GM12878 (cell line): Measurements from ENCODE around the gene PAPLN. TPM values are rescaled to one million over a fixed set of nuclear protein-coding genes. Genes with fewer than 3 reads are reported as not detected.

Experiments
- ATAC-seq: fragments of 200-7000 bp; cut with Tn5 transposase; 3 replicates; pipeline ENCODE4 v1.9.1; 2020; ENCODE audit warnings: mild to moderate bottlenecking, moderate library complexity
- Bru-seq: library from RNA; stranded (reverse); fragments of 400-500 nt; gene quantifications from one replicate; lab custom pipeline; 2021; lab: Mats Ljungman, UMichigan
- BruChase-seq, 2 experiments: library from RNA; stranded (reverse); fragments of 400-500 nt; gene quantifications; one replicate each; lab custom pipeline; 2021; lab: Mats Ljungman, UMichigan
- BruUV-seq: library from RNA; stranded (reverse); fragments of 400-500 nt; replicated peaks from 2 replicates; lab custom pipeline; 2021; lab: Mats Ljungman, UMichigan
- CTCF ChIA-PET: fragments of 300-600 bp; sonication (Branson Sonifier 250); formaldehyde crosslinking; extraction: SDS; loops from one replicate; lab custom pipeline; 2021; ENCODE audit warnings: inconsistent platforms; lab: Yijun Ruan, JAX
- POLR2A ChIA-PET: fragments of 350-600 bp; formaldehyde crosslinking; extraction: SDS; loops from one replicate; lab custom pipeline; 2021; ENCODE audit warnings: inconsistent platforms; lab: Charles Lee
- RAD21 ChIA-PET: fragments of 300-600 bp; sonication (Branson Sonifier 250); formaldehyde crosslinking; loops from one replicate; lab custom pipeline; 2023; ENCODE audit warnings: antibody characterized with exemption; ENCODE audit not compliant: unreplicated experiment; lab: Charles Lee
- SMC1A ChIA-PET: fragments of 300-600 bp; sonication (Branson Sonifier 250); formaldehyde crosslinking; loops from one replicate; lab custom pipeline; 2023; ENCODE audit not compliant: unreplicated experiment, uncharacterized antibody; lab: Charles Lee
- DNase-seq: peaks from one replicate; pipeline ENCODE4 v3.0.0-alpha.2; 2011; ENCODE audit warnings: low read depth, low spot score
- FAIRE-seq: peaks from 3 replicates; lab custom pipeline; 2011; peaks lifted over from hg19 to GRCh38; lab: Jason Lieb, UNC
- H2AFZ ChIP-seq: 2 replicates; pipeline ENCODE4 v1.6.0; 2011; ENCODE audit warnings: low read depth, low read length, control low read depth; ENCODE audit not compliant: control insufficient read depth
- H3K27ac ChIP-seq: 2 replicates; pipeline ENCODE4 v1.5.1; 2011; ENCODE audit warnings: control low read depth; ENCODE audit not compliant: control insufficient read depth, insufficient read depth
- H3K27me3 ChIP-seq, 2 experiments: replicated peaks in 1 of 2; 2 replicates each; pipeline versions ENCODE4 v1.6.0 to v1.6.1; 2011; ENCODE audit warnings: low read length in 1 of 2; ENCODE audit not compliant: control insufficient read depth in 2 of 2, insufficient read depth in 2 of 2
- H3K36me3 ChIP-seq, 2 experiments: 2 replicates each; pipeline ENCODE4 v1.5.1; 2011; ENCODE audit warnings: low read length in 1 of 2; ENCODE audit not compliant: control insufficient read depth in 2 of 2, insufficient read depth in 2 of 2
- H3K4me1 ChIP-seq: 2 replicates; pipeline ENCODE4 v1.6.1; 2011; ENCODE audit warnings: mild to moderate bottlenecking, low read length, moderate library complexity, mixed read lengths; ENCODE audit not compliant: control insufficient read depth, insufficient read depth
- H3K4me2 ChIP-seq: 2 replicates; pipeline ENCODE4 v1.6.0; 2011; ENCODE audit warnings: control low read depth; ENCODE audit not compliant: control insufficient read depth, insufficient read depth
- H3K4me3 ChIP-seq: fragments of 200-600 bp; sonication (generic); 2 replicates; pipeline ENCODE4 v1.5.1; 2016
- H3K79me2 ChIP-seq: 2 replicates; pipeline ENCODE4 v1.6.0; 2011; ENCODE audit warnings: low read length; ENCODE audit not compliant: control insufficient read depth, insufficient read depth
- H3K9ac ChIP-seq: 2 replicates; pipeline ENCODE4 v1.8.0; 2011; ENCODE audit warnings: low read length, control low read depth, mixed read lengths; ENCODE audit not compliant: control insufficient read depth, insufficient read depth
- H3K9me3 ChIP-seq: replicated peaks from 3 replicates; pipeline ENCODE4 v1.5.1; 2011; ENCODE audit warnings: mild to moderate bottlenecking, low read length; ENCODE audit not compliant: control insufficient read depth, insufficient read depth
- H4K20me1 ChIP-seq: 2 replicates; pipeline ENCODE4 v1.6.0; 2011; ENCODE audit not compliant: control insufficient read depth, insufficient read depth
- FOXK2 ChIP-seq: fragments of 450-650 bp; IDR thresholded peaks from 2 replicates; pipeline ENCODE4 v1.6.1; 2017; ENCODE audit warnings: mild to moderate bottlenecking, moderate library complexity
- IKZF1 ChIP-seq: fragments of 450-650 bp; conservative IDR thresholded peaks from 2 replicates; pipeline ENCODE4 v1.6.1; 2017; ENCODE audit warnings: antibody characterized with exemption, mild to moderate bottlenecking
- MEF2B ChIP-seq: fragments of 450-650 bp; IDR thresholded peaks from 2 replicates; pipeline ENCODE4 v1.6.1; 2018; ENCODE audit warnings: mild to moderate bottlenecking, moderate library complexity; ENCODE audit not compliant: partially characterized antibody, poor library complexity, severe bottlenecking
- RCOR1 ChIP-seq: conservative IDR thresholded peaks from 2 replicates; pipeline ENCODE4 v1.6.1; 2012; ENCODE audit warnings: low read depth, low read length, improper control_type of control experiment
- SUZ12 ChIP-seq: fragments of 200-600 bp; sonication (generic); IDR thresholded peaks from one replicate; pipeline ENCODE4 v1.6.1; 2018; ENCODE audit warnings: antibody characterized with exemption, mild to moderate bottlenecking; ENCODE audit not compliant: unreplicated experiment
- WGBS: methylation state at CpG from one replicate; pipeline ENCODE4 v1.1.6; 2016; ENCODE audit warnings: low lambda C conversion rate; ENCODE audit not compliant: insufficient replicate concordance, insufficient coverage; ENCODE audit errors: missing lambda C conversion rate; 5-methylcytosine and 5-hydroxymethylcytosine counted together
- in situ Hi-C: fragments of 300-500 bp; cut with MboI; formaldehyde crosslinking; loops from 9 replicates; pipeline ENCODE4 v1.14.3; 2018; ENCODE audit warnings: mixed read lengths
- intact Hi-C: fragments of 100-400 bp; cut with micrococcal nuclease; formaldehyde crosslinking; loops from one replicate; pipeline ENCODE4 v1.14.2; 2022; ENCODE audit not compliant: unreplicated experiment
- long read RNA-seq, 2 experiments: library from polyadenylated mRNA; unstranded; transcript quantifications; one replicate each; pipeline ENCODE4 v2.0.0, GENCODE V29; 2019 to 2020
- polyA minus RNA-seq, 3 experiments: library from RNA; depleted of rRNA, polyadenylated mRNA; stranded (reverse); fragments of >200 nt; gene quantifications; 2 replicates each; pipeline ENCODE4 v1.2.3, GENCODE V29; 2011
- polyA plus RNA-seq, 11 experiments: library from polyadenylated mRNA; depleted of rRNA in 4 of 11; unstranded in 6 of 11; stranded (reverse) in 5 of 11; fragments of >200 nt; fragmentation: Nextera tagmentation in 4 of 11; fragmentation: Illumina TruSeq in 1 of 11; extraction: Ambion mirVana in 4 of 11; extraction: Trizol in 1 of 11; gene quantifications; 1 replicate in 1 of 11; 2 replicates in 10 of 11; pipeline versions ENCODE4 v1.2.1 to v1.2.3, GENCODE V29; 2011 to 2016; ENCODE audit warnings: inconsistent platforms in 2 of 11, missing spikeins in 2 of 11, low read depth in 1 of 11
- total RNA-seq, 4 experiments: library from RNA; depleted of rRNA in 3 of 4; stranded (reverse); fragments of >200 nt in 3 of 4; fragmentation: Illumina TruSeq in 1 of 4; extraction: Trizol in 1 of 4; gene quantifications; 2 replicates each; pipeline versions ENCODE4 v1.2.1 to v1.2.3, GENCODE V29; 2013 to 2021

The PAPLN gene
- 83.0 and 91.1 TPM in 2 replicates for total RNA-seq (2013; cell fraction: nucleolus; rRNA removed)
- 9.9 and 10.7 TPM in 2 replicates for total RNA-seq (2014; rRNA removed)
- 6.4 and 7.1 TPM in 2 replicates for total RNA-seq (2014; rRNA removed; fragmentation: Illumina TruSeq; extraction: Trizol)
- total RNA-seq (2021), result 11.4 and 15.6 TPM in 2 replicates
- 6.3 TPM for polyA plus RNA-seq (2011; ENCODE audit: low read depth)
- polyA plus RNA-seq (2011; rRNA removed), result 18.9 and 23.5 TPM in 2 replicates
- polyA plus RNA-seq (2011; cell fraction: cytosol; rRNA removed), result 13.4 and 15.6 TPM in 2 replicates
- polyA plus RNA-seq (2011; cell fraction: nucleus; rRNA removed), result 121 and 135 TPM in 2 replicates
- polyA plus RNA-seq (2012), result 5.7 and 13.3 TPM in 2 replicates
- 7.7 and 11.8 TPM in 2 replicates for polyA plus RNA-seq (2014; fragmentation: Illumina TruSeq; extraction: Trizol)
- 1 to 10 TPM; 1.8 to 2.6 TPM for polyA plus RNA-seq (2014; fragmentation: Nextera tagmentation; extraction: Ambion mirVana)
- 15.7 and 19.8 TPM in 2 replicates for polyA plus RNA-seq (2014; rRNA removed)
- 1 to 10 TPM; 3.8 to 7.0 TPM for polyA plus RNA-seq (2016; fragmentation: Nextera tagmentation; extraction: Ambion mirVana)
- 9.6 and 21.2 TPM in 2 replicates for polyA minus RNA-seq (2011; rRNA and poly(A)+ RNA removed)
- 4.7 and 7.6 TPM in 2 replicates for polyA minus RNA-seq (2011; cell fraction: cytosol; rRNA and poly(A)+ RNA removed)
- 34.9 and 47.5 TPM in 2 replicates for polyA minus RNA-seq (2011; cell fraction: nucleus; rRNA and poly(A)+ RNA removed)
- Bru-seq, nascent RNA, result percentile 58 among the genes with signal in this experiment
- percentile 56 among the genes with signal in this experiment for BruChase-seq, experiment 1, labeled RNA remaining after a 6-hour chase
- BruChase-seq, experiment 2, labeled RNA remaining after a 2-hour chase, result percentile 56 among the genes with signal in this experiment
- long read RNA-seq, experiment 1, partial matches to known transcripts, result 1 of 1 reads
- long read RNA-seq, experiment 1, other reads (novel, unspliced or antisense), result 0 of 1 reads
- long read RNA-seq, experiment 2, partial matches to known transcripts, result 0 of 2 reads
- long read RNA-seq, experiment 2, other reads (novel, unspliced or antisense), result 1 of 2 reads

- Histone ChIP-seq H3K9me3 (no peaks in the 10 kb centered on the region; the same call in 2 of the 3 replicates), H2AFZ (no peak within 1 kb of the TSS; the same call in none of the 2 replicates), H3K27me3 (peaks cover 8 to 26% of the 10 kb centered on the region in 2 experiments)
- SMC1A ChIA-PET, result interaction anchor here (1.3 to 2.0 kb wide), 3 partner anchors 17 to 53 kb away, joined by 3 to 8 read pairs (median 3); no protein-coding TSS in a partner anchor
- RAD21 ChIA-PET, result interaction anchor here (1.6 kb wide), 1 partner anchor 58 kb away, joined by 3 read pairs; no protein-coding TSS in a partner anchor
- intact Hi-C loops, result no loop called here
- TF ChIP-seq FOXK2, result no peak
- peak; percentile 58 for TF ChIP-seq MEF2B
- TF ChIP-seq IKZF1, result peak; percentile 68
- no peak for TF ChIP-seq RCOR1
- TF ChIP-seq SUZ12, result peak; percentile 64
- TF ChIP-seq, all 136 proteins: peak for 3
- Histone ChIP-seq H3K27ac (no peak within 1 kb of the TSS), H3K4me3 (peak within 1 kb of the TSS; percentile 35; the same call in 1 of the 2 replicates), H3K36me3 (no peaks in the 10 kb centered on the region), H3K9ac (no peak within 1 kb of the TSS), H4K20me1 (0 out of 2 replicates have a peak, but pooled peaks cover 4% of the 10 kb centered on the region), H3K4me2 (peak within 1 kb of the TSS; percentile 66), H3K4me1 (peaks cover 34% of the 10 kb centered on the region), H3K79me2 (no peaks in the 10 kb centered on the region)
- BruUV-seq, result no TSS peak
- in situ Hi-C loops, result no loop called here
- no peak for DNase-seq
- peak; percentile 65 for ATAC-seq
- ChIA-PET CTCF (interaction anchor here (2.1 kb wide), 1 partner anchor 58 kb away, joined by 6 read pairs; no protein-coding TSS in a partner anchor), POLR2A (interaction anchor here (0.5 kb wide), 1 partner anchor 259 kb away, joined by 5 read pairs; no protein-coding TSS in a partner anchor)
- FAIRE-seq, result no peak
- WGBS, result 13% methylated on average over 27 of the region's 48 CpGs
Measured at GRCh38 chr14:73237219-73237785, at the start of gene PAPLN. TSS of gene PAPLN (plus strand) at chr14:73237506. CDS start at chr14:73239779, 2,273 bp downstream.
